HCT116 (cell line): ENCODE data around the gene C1orf185. TPM values are rescaled to one million over a fixed set of nuclear protein-coding genes. Genes with fewer than 3 reads are reported as not detected.
A peak's percentile ranks its signal among the peaks of the same experiment; 100 is the strongest.

Experiments
- ATAC-seq: fragments of 200-7000 bp; cut with Tn5 transposase; 2 replicates; pipeline ENCODE4 v1.9.1; 2020; ENCODE audit warnings: mild to moderate bottlenecking, moderate library complexity
- BruUV-seq: library from RNA; stranded (reverse); fragments of 400-500 nt; replicated peaks from 2 replicates; lab custom pipeline; 2021; lab: Mats Ljungman, UMichigan
- CTCF ChIA-PET: fragments of 300-600 bp; sonication (Branson Sonifier 250); formaldehyde crosslinking; loops from one replicate; lab custom pipeline; 2021; ENCODE audit warnings: antibody characterized with exemption; lab: Charles Lee
- POLR2A ChIA-PET: fragments of 300-600, 350-600 bp; sonication (Branson Sonifier 250); formaldehyde crosslinking; loops from one replicate; lab custom pipeline; 2021; ENCODE audit warnings: antibody characterized with exemption; lab: Charles Lee
- RAD21 ChIA-PET, 2 experiments: fragments of 300-600 bp; sonication (Branson Sonifier 250); formaldehyde crosslinking; loops; one replicate each; lab custom pipeline; 2023; ENCODE audit warnings: low total read pairs in 2 of 2; ENCODE audit not compliant: uncharacterized antibody in 2 of 2, unreplicated experiment in 2 of 2, low non-redundant PET in 1 of 2; lab: Charles Lee
- DNase-seq: peaks from one replicate; pipeline ENCODE4 v3.0.0-alpha.2; 2010; ENCODE audit warnings: low read depth, low spot score
- H2AFZ ChIP-seq: fragments of 200-600 bp; shearing (Covaris generic), sonication (generic); 2 replicates; pipeline ENCODE4 v1.6.1; 2017; ENCODE audit warnings: low read depth, mixed run types, mixed read lengths, antibody characterized with exemption, low read length; ENCODE audit not compliant: poor library complexity, severe bottlenecking
- H3K27ac ChIP-seq: 2 replicates; pipeline ENCODE4 v1.5.1; 2012; ENCODE audit warnings: low read depth, low read length
- H3K27me3 ChIP-seq: fragments of 200-600 bp; sonication (generic); 2 replicates; pipeline ENCODE4 v1.6.1; 2016; ENCODE audit warnings: mixed run types, low read length, mixed read lengths; ENCODE audit not compliant: insufficient read depth
- H3K36me3 ChIP-seq, 2 experiments: fragments of 200-500 bp in 1 of 2; fragments of 200-600 bp in 1 of 2; sonication (Bioruptor generic) in 1 of 2; sonication (generic) in 1 of 2; 2 replicates each; pipeline versions ENCODE4 v1.5.1 to v1.6.1; 2014 to 2016; ENCODE audit warnings: low read length in 2 of 2, inconsistent platforms in 1 of 2, mixed read lengths in 1 of 2, mixed run types in 1 of 2; ENCODE audit not compliant: insufficient read depth in 2 of 2, control insufficient read depth in 1 of 2
- H3K4me1 ChIP-seq, 2 experiments: fragments of 200-600 bp in 1 of 2; sonication (generic) in 1 of 2; 2 replicates each; pipeline versions ENCODE4 v1.5.1 to v1.6.1; 2012 to 2017; ENCODE audit warnings: low read length in 2 of 2, inconsistent platforms in 1 of 2, mild to moderate bottlenecking in 1 of 2, mixed read lengths in 1 of 2, mixed run types in 1 of 2, moderate library complexity in 1 of 2; ENCODE audit not compliant: insufficient read depth in 2 of 2, control insufficient read depth in 1 of 2
- H3K4me2 ChIP-seq: fragments of 200-600 bp; sonication (generic); 2 replicates; pipeline ENCODE4 v1.6.1; 2017; ENCODE audit warnings: mixed run types, low read length, mixed read lengths
- H3K4me3 ChIP-seq, 2 experiments: fragments of 200-600 bp in 1 of 2; sonication (generic) in 1 of 2; replicated peaks in 1 of 2; 2 replicates each; pipeline ENCODE4 v1.5.1; 2011 to 2016; ENCODE audit warnings: low read length in 2 of 2, control low read depth in 1 of 2, low read depth in 1 of 2, mild to moderate bottlenecking in 1 of 2, mixed read lengths in 1 of 2, mixed run types in 1 of 2
- H3K79me2 ChIP-seq: fragments of 200-600 bp; sonication (generic); 2 replicates; pipeline ENCODE4 v1.6.1; 2017; ENCODE audit warnings: mild to moderate bottlenecking, mixed run types, low read length, moderate library complexity, mixed read lengths; ENCODE audit not compliant: insufficient read depth
- H3K9ac ChIP-seq: fragments of 200-600 bp; sonication (generic); 2 replicates; pipeline ENCODE4 v1.6.1; 2016; ENCODE audit warnings: low read length, mixed read lengths
- H3K9me2 ChIP-seq: fragments of 200-600 bp; sonication (generic), shearing (Covaris generic); 2 replicates; pipeline ENCODE4 v1.6.1; 2017; ENCODE audit warnings: mixed run types, mild to moderate bottlenecking, moderate library complexity; ENCODE audit not compliant: insufficient read depth
- H3K9me3 ChIP-seq, 2 experiments: fragments of 200-500 bp in 1 of 2; fragments of 200-600 bp in 1 of 2; sonication (Bioruptor generic) in 1 of 2; sonication (generic) in 1 of 2; 2 replicates each; pipeline ENCODE4 v1.6.1; 2014 to 2017; ENCODE audit warnings: low read length in 2 of 2, mixed read lengths in 2 of 2, inconsistent platforms in 1 of 2, low read depth in 1 of 2, mild to moderate bottlenecking in 1 of 2, mixed run types in 1 of 2, moderate library complexity in 1 of 2; ENCODE audit not compliant: control insufficient read depth in 1 of 2, insufficient read depth in 1 of 2
- H4K20me1 ChIP-seq: fragments of 200-600 bp; sonication (generic), shearing (Covaris generic); 2 replicates; pipeline ENCODE4 v1.6.1; 2017; ENCODE audit warnings: mixed run types, mild to moderate bottlenecking, moderate library complexity; ENCODE audit not compliant: insufficient read depth
- EGR1 ChIP-seq: IDR thresholded peaks from 2 replicates; pipeline ENCODE4 v1.6.1; 2012; ENCODE audit warnings: low read depth
- ELF1 ChIP-seq: IDR thresholded peaks from 2 replicates; pipeline ENCODE4 v1.6.1; 2012; ENCODE audit warnings: low read depth, borderline replicate concordance
- EZH2 ChIP-seq: fragments of 200-600 bp; sonication (generic); IDR thresholded peaks from 2 replicates; pipeline ENCODE4 v1.6.1; 2017; ENCODE audit warnings: antibody characterized with exemption, mixed run types
- JUND ChIP-seq: IDR thresholded peaks from 2 replicates; pipeline ENCODE4 v1.6.1; 2012
- POLR2AphosphoS5 ChIP-seq: IDR thresholded peaks from 2 replicates; pipeline ENCODE4 v1.6.1; 2011; ENCODE audit warnings: mild to moderate bottlenecking, low read depth, low read length, moderate library complexity
- RAD21 ChIP-seq: IDR thresholded peaks from 2 replicates; pipeline ENCODE4 v1.6.1; 2012; ENCODE audit warnings: low read depth, mild to moderate bottlenecking
- SIN3A ChIP-seq: IDR thresholded peaks from 2 replicates; pipeline ENCODE4 v1.6.1; 2012; ENCODE audit warnings: low read depth
- SP1 ChIP-seq: IDR thresholded peaks from 2 replicates; pipeline ENCODE4 v1.6.1; 2012; ENCODE audit warnings: low read depth
- TCF7L2 ChIP-seq: IDR thresholded peaks from 2 replicates; pipeline ENCODE4 v1.7.0; 2011; ENCODE audit warnings: borderline replicate concordance, inconsistent platforms; ENCODE audit not compliant: insufficient read depth, insufficient read length; ENCODE audit errors: extremely low read depth
- YY1 ChIP-seq: IDR thresholded peaks from 2 replicates; pipeline ENCODE4 v1.6.1; 2011; ENCODE audit warnings: low read length, low read depth, moderate library complexity, mild to moderate bottlenecking; ENCODE audit not compliant: insufficient replicate concordance; ENCODE audit errors: extremely low read depth
- intact Hi-C: fragments of 100-400 bp; cut with micrococcal nuclease; formaldehyde crosslinking; loops from 2 replicates; pipeline ENCODE4 v1.10.0; 2022
- total RNA-seq: library from RNA; stranded (reverse); gene quantifications from one replicate; pipeline ENCODE4 v1.2.1, GENCODE V29; 2021; ENCODE audit not compliant: unreplicated experiment
- TF ChIP-seq, protein P1 (sequence below), 3 experiments: fragments of 200-600 bp in 1 of 3; sonication (generic) in 1 of 3; IDR thresholded peaks in 2 of 3; conservative IDR thresholded peaks in 1 of 3; 2 replicates each; pipeline ENCODE4 v1.5.1; 2012 to 2017; ENCODE audit warnings: low read depth in 2 of 3, low read length in 2 of 3, antibody characterized with exemption in 1 of 3, borderline replicate concordance in 1 of 3, control low read depth in 1 of 3, mild to moderate bottlenecking in 1 of 3, mixed read lengths in 1 of 3, mixed run types in 1 of 3, moderate library complexity in 1 of 3; ENCODE audit not compliant: insufficient read depth in 1 of 3
- TF ChIP-seq, protein P2 (sequence below): IDR thresholded peaks from 2 replicates; pipeline ENCODE4 v1.6.1; 2011; ENCODE audit warnings: mild to moderate bottlenecking, low read length, moderate library complexity; ENCODE audit not compliant: insufficient replicate concordance; ENCODE audit errors: extremely low read depth

C1orf185 gene
- total RNA-seq, 1 experiment from 2014 or later = not detected

DNA sequence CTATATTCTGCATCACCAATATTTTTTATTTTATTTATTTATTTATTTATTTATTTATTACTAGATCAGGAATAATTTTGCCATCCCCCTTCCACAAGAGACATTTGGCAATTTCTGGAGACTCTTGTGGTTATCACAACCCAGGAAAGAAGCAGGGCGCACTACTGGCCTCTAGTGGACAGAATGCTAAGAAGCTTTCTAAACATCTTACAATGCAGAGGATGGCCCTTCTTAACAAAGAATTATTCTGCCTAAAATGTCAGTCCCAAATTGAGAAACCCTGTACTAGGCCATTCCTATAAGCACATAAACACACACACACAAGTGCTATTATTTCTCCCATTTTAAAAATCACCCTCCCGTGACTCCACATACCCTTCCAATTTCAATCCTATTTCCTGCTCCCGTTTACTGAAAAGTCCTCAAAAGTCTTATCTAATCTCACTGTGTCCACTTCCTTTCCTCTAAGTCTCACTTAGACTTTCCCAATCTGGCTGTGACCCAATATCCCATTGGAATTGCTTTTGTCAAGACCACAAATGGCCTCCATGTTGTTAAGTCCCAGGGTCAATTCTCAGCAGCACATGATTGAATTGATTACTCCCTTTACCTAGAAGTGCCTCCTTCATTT lies 90.3 kb downstream of the C1orf185 start:
- BruUV-seq = no TSS peak

More for the DNA sequence above, 90.3 kb downstream of the C1orf185 start:
- DNase-seq (peak; percentile 63), ATAC-seq (peak; percentile 86)
- Histone ChIP-seq H3K9me3 (no peaks in the 10 kb centered on the region), H3K36me3 (no peaks in the 10 kb centered on the region), H3K27ac (no peak overlapping the region), H3K4me2 (no peak overlapping the region), H3K9me2 (no peaks in the 10 kb centered on the region), H3K27me3 (no peaks in the 10 kb centered on the region), H3K4me1 (no peaks in the 10 kb centered on the region), H2AFZ (peak overlapping the region; percentile 37), H3K79me2 (no peaks in the 10 kb centered on the region), H3K9ac (no peak overlapping the region), H4K20me1 (no peaks in the 10 kb centered on the region)
- ChIA-PET POLR2A (no interaction called here), CTCF (interaction anchor here (0.6 to 4.8 kb wide), 14 partner anchors 10 to 824 kb away, joined by 3 to 36 read pairs (median 4); partner anchors contain the start of gene RNF11), RAD21 (no interaction called here)
- intact Hi-C loops = loop anchor here (1.0 kb wide), 1 partner anchor 418 kb away; no protein-coding TSS in a partner anchor
- TF ChIP-seq ELF1 (no peak), SP1 (no peak), SIN3A (no peak), JUND (no peak), RAD21 (peak; percentile 70), EZH2 (no peak), TCF7L2 (no peak), YY1 (peak; percentile 22), EGR1 (no peak), POLR2AphosphoS5 (no peak)
- TF ChIP-seq, protein P1, sequence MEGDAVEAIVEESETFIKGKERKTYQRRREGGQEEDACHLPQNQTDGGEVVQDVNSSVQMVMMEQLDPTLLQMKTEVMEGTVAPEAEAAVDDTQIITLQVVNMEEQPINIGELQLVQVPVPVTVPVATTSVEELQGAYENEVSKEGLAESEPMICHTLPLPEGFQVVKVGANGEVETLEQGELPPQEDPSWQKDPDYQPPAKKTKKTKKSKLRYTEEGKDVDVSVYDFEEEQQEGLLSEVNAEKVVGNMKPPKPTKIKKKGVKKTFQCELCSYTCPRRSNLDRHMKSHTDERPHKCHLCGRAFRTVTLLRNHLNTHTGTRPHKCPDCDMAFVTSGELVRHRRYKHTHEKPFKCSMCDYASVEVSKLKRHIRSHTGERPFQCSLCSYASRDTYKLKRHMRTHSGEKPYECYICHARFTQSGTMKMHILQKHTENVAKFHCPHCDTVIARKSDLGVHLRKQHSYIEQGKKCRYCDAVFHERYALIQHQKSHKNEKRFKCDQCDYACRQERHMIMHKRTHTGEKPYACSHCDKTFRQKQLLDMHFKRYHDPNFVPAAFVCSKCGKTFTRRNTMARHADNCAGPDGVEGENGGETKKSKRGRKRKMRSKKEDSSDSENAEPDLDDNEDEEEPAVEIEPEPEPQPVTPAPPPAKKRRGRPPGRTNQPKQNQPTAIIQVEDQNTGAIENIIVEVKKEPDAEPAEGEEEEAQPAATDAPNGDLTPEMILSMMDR (IDR thresholded peaks at IDR 0.05 in 2 of 3, conservative IDR thresholded peaks at IDR 0.05 in 1 of 3; ENCODE audit: borderline replicate concordance in 1 of 3, insufficient read depth in 1 of 3, low read depth in 2 of 3, low read length in 2 of 3) = peak; percentile 70 to 87 (median 79)
- TF ChIP-seq, protein P2, sequence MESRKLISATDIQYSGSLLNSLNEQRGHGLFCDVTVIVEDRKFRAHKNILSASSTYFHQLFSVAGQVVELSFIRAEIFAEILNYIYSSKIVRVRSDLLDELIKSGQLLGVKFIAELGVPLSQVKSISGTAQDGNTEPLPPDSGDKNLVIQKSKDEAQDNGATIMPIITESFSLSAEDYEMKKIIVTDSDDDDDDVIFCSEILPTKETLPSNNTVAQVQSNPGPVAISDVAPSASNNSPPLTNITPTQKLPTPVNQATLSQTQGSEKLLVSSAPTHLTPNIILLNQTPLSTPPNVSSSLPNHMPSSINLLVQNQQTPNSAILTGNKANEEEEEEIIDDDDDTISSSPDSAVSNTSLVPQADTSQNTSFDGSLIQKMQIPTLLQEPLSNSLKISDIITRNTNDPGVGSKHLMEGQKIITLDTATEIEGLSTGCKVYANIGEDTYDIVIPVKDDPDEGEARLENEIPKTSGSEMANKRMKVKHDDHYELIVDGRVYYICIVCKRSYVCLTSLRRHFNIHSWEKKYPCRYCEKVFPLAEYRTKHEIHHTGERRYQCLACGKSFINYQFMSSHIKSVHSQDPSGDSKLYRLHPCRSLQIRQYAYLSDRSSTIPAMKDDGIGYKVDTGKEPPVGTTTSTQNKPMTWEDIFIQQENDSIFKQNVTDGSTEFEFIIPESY = no peak
- TF ChIP-seq, all 23 proteins: peak for 3
- H3K4me3 ChIP-seq = no peak overlapping the region
